Putamen (tissue), 1 donor: ENCODE data around the gene GNB1.
"Not testable (repeated sequence)": the region's sequence is repeated elsewhere in the genome, so short reads cannot be mapped to it uniquely, and the experiment has no call there.

Experiments
- DNase-seq: peaks from one replicate; pipeline ENCODE4 v3.0.0-alpha.2; 2016; ENCODE audit warnings: low spot score

GNB1 gene

GRCh38 chr1:1760715-1761114, 130.2 kb downstream of the GNB1 start:
- no peak for DNase-seq

GRCh38 chr1:1760345-1760650, 130.6 kb downstream of the GNB1 start:
- no peak for DNase-seq

- no peak for DNase-seq
Observed at GRCh38 chr1:1759456-1760344, 131.2 kb downstream of the GNB1 start.

- no peak for DNase-seq
Observed at GRCh38 chr1:1758692-1759455, 132.0 kb downstream of the GNB1 start.

- DNase-seq = no peak
Observed at GRCh38 chr1:1758059-1758621, 132.7 kb downstream of the GNB1 start.

GRCh38 chr1:1757422-1758058, 133.3 kb downstream of the GNB1 start:
- no peak for DNase-seq

GRCh38 chr1:1756661-1757421, 134.0 kb downstream of the GNB1 start:
- DNase-seq = no peak

- DNase-seq = no peak
Observed at GRCh38 chr1:1755852-1756251, 135.0 kb downstream of the GNB1 start.

- no peak for DNase-seq
Observed at GRCh38 chr1:1755426-1755825, 135.5 kb downstream of the GNB1 start.

- DNase-seq = no peak
Observed at GRCh38 chr1:1754051-1754815, 136.7 kb downstream of the GNB1 start.

GRCh38 chr1:1753607-1754005, 137.3 kb downstream of the GNB1 start:
- no peak for DNase-seq

GRCh38 chr1:1752636-1753606, 138.0 kb downstream of the GNB1 start:
- no peak for DNase-seq

GRCh38 chr1:1752190-1752589, 138.7 kb downstream of the GNB1 start:
- no peak for DNase-seq

GRCh38 chr1:1749941-1750340, 140.9 kb downstream of the GNB1 start:
- DNase-seq = not testable (repeated sequence)

GRCh38 chr1:1748686-1749321, 142.1 kb downstream of the GNB1 start:
- no peak for DNase-seq

- not testable (repeated sequence) for DNase-seq
Observed at GRCh38 chr1:1746566-1746909, 144.3 kb downstream of the GNB1 start.

- DNase-seq = peak; percentile 64
Observed at GRCh38 chr1:1745651-1746565, 145.0 kb downstream of the GNB1 start.

- DNase-seq = not testable (repeated sequence)
Observed at GRCh38 chr1:1742529-1742928, 148.4 kb downstream of the GNB1 start.
